MM.1S (cell line): Measurements from ENCODE around the gene FMN2.

Experiments used
- CTCF ChIP-seq: fragments of 300-600 bp; sonication (generic); IDR thresholded peaks from 2 replicates; pipeline ENCODE4 v1.5.1; 2016; ENCODE audit warnings: antibody characterized with exemption, low read length, mixed read lengths
- EZH2 ChIP-seq: fragments of 300-600 bp; sonication (generic); optimal IDR thresholded peaks from 2 replicates; pipeline ENCODE3; 2017; ENCODE audit warnings: low read depth, mild to moderate bottlenecking, antibody characterized with exemption, low read length, mixed read lengths
- EZH2phosphoT487 ChIP-seq: fragments of 300-600 bp; sonication (generic); IDR thresholded peaks from 2 replicates; pipeline ENCODE4 v1.6.1; 2018; ENCODE audit warnings: antibody characterized with exemption, low read length

- no peak for TF ChIP-seq CTCF
- no peak for TF ChIP-seq EZH2
- no peak for TF ChIP-seq EZH2phosphoT487
Observed at GRCh38 chr1:240337781-240338180, 246.1 kb downstream of the FMN2 start.
